ENCODE data around the gene SSC4D. TPM values are rescaled to one million over a fixed set of nuclear protein-coding genes. Genes with fewer than 3 reads are reported as not detected.

SSC4D gene
- total and polyA plus RNA-seq, 2 of the 8 experiments (the other 6 are each of a cell fraction or from before 2014, with no cell fraction given) = 11.8 to 27.5 TPM

- TF ChIP-seq CHD2 (IDR thresholded peaks at IDR 0.05; ENCODE audit: low read length) (no peak), TAF7 (optimal IDR thresholded peaks at IDR 0.05; ENCODE audit: borderline replicate concordance, low read depth, low read length) (no peak)
Observed at GRCh38 chr7:76347710-76348109, 61.8 kb downstream of the SSC4D start (continued).
